ENCODE data around the gene SARM1.
A peak's percentile ranks its signal among the peaks of the same experiment; 100 is the strongest.
"Not testable (repeated sequence)": the region's sequence is repeated elsewhere in the genome, so short reads cannot be mapped to it uniquely, and the experiment has no call there.

The SARM1 gene

DNA sequence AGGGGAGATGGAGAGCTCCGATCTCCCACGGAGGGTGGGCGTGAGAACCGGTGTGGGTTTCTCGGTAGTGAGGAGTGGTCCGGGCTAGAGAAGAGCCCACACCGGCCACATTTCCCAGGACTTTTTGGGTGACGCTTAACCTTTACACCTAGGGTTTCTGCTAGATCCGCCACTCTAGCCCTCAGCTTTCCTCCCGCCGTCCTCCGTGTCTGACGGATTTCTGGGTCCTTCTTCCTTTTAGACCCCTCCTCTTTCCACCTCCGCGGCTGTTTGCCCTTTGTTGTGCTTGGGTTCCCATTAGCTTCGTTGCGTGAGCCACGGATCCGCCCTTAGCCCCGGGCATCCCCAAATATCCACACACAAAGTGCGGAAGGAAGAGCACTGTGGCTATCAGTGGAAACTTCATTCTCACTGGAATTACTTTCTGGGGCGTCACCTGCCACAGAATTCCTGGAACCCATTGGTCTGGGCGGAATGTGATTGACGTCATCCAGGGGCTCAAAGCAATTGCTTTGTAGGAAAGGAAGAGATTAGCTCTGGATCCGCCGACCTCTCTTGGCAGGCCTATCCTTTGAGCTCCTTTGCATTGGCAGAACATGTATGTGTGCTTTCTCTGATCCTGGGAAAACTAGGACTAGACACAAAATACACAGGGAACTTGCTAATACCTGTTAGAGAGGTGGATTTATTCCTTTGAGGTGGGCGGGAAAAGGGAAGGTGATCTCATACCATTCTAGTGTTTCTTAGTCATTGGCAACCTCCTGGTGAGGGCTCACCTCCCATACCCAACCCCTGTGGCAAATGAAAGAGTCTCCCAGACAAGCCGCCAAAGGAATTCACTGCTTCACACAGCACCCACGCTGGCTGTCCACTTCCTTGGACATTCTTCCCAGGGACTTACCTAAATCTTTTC is 35.3 kb upstream of the SARM1 start:
- peak overlapping the region; percentile 23 for H3K27ac Mint-ChIP-seq
- H3K36me3 Mint-ChIP-seq, result no peaks in the 10 kb centered on the region
- peaks cover 53% of the 10 kb centered on the region for H3K4me1 Mint-ChIP-seq
- peak overlapping the region; percentile 99 for H3K4me3 Mint-ChIP-seq
- H3K27me3 Mint-ChIP-seq, result no peaks in the 10 kb centered on the region
- H3K9me3 Mint-ChIP-seq, result no peaks in the 10 kb centered on the region

DNA sequence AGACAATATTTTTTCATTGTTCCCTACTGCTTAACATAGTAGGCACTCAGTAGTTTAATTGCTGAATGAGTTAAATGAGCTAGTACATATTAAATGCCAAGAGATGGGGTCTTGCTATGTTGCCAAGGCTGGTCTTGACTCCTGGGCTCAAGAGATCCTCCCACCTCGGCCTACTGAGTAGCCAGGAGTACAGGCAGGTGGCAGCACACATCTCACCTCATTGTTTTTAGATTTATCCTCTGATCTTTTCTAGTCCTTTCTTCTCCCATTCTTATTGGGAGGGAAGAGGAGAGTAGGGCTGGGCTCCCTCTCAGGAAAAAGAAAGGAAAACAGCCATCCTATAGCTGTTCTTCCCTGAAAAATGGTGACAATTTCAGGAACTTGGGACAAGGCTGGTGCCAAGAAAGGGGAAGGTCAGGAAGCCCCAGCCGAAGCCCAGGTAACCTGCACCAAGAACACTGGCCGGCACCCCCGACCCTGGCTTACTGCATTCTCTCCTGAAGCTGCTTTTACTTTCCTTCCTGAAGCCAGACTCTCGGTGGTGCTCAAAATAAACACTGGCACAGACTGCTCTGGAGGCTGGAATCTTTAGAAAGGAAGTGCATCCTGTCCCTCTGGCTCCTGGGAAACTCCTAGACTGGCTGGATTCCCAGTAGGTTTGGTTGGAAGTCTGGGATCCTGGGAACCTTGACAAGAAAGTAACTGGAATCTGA is 33.3 kb upstream of the SARM1 start:
- H3K9me3 Mint-ChIP-seq, result no peaks in the 10 kb centered on the region
- peaks cover 43% of the 10 kb centered on the region for H3K4me1 Mint-ChIP-seq
- H3K36me3 Mint-ChIP-seq, result no peaks in the 10 kb centered on the region
- no peak overlapping the region for H3K27ac Mint-ChIP-seq
- H3K27me3 Mint-ChIP-seq, result no peaks in the 10 kb centered on the region
- no peak overlapping the region for H3K4me3 Mint-ChIP-seq

DNA sequence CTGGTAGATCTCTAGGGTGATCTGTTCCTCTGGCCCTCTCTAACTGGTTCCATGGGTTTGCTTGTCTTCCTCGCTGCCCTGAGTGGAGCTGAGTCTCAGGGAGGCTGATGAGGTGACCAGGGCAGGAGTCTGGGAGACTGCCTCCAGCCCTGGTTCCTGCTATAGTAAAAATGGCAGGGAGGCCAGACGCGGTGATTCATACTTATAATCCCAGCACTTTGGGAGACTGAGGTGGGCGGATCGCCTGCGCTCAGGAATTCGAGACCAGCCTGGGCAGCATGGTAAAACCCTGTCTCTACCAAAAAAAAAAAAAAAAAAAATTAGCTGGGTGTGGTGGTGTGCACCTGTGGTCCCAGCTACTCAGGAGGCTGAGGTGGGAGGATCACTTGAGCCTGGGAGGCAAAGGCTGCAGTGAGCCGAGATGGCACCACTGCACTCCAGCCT is 32.7 kb upstream of the SARM1 start:
- peaks cover 37% of the 10 kb centered on the region for H3K4me1 Mint-ChIP-seq
- H3K4me3 Mint-ChIP-seq, H3K27ac Mint-ChIP-seq, H3K27me3 Mint-ChIP-seq, H3K9me3 Mint-ChIP-seq, H3K36me3 Mint-ChIP-seq: not testable (repeated sequence)

DNA sequence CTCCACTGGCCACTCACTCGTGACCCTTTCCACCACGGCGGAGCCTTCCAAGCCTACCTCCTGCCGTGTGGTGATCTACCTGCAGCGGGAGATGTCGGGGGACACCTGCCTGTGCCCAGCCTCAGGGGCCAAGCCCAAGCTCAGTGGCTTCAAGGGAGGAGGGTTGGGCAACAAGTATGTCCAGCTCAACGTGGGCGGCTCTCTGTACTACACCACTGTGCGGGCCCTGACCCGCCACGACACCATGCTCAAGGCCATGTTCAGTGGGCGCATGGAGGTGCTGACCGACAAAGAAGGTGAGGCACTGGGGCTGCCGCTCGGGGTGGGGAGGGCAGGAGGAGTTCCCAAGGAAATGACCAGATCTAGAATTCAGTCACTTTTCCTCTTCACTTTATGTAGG is 32.1 kb upstream of the SARM1 start:
- Mint-ChIP-seq H3K4me1 (peaks cover 31% of the 10 kb centered on the region), H3K36me3 (peaks cover 4% of the 10 kb centered on the region), H3K9me3 (no peaks in the 10 kb centered on the region), H3K27me3 (no peaks in the 10 kb centered on the region), H3K4me3 (no peak overlapping the region), H3K27ac (no peak overlapping the region)

DNA sequence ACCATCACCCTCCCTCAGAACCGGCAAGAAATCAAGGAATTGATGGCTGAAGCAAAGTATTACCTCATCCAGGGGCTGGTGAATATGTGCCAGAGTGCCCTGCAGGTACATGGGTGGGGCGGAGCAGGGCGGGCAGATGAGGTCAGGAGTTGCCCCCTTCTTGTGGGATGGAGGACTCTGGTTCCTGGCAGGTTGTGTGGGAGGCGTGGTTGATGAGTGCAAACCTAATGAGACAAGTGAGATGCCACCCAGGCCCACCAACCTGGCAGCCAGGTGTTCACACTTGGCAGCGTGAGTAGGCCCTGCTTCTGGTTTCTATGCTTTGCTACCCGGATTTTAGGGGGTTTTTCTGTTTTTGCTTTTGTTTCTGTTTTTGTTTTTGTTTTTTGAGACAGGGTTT is 31.1 kb upstream of the SARM1 start:
- H3K36me3 Mint-ChIP-seq, result peaks cover 4% of the 10 kb centered on the region
- H3K4me1 Mint-ChIP-seq, result peaks cover 26% of the 10 kb centered on the region
- no peak overlapping the region for H3K4me3 Mint-ChIP-seq
- peak overlapping the region; percentile 59 for H3K27ac Mint-ChIP-seq
- no peaks in the 10 kb centered on the region for H3K27me3 Mint-ChIP-seq
- no peaks in the 10 kb centered on the region for H3K9me3 Mint-ChIP-seq

DNA sequence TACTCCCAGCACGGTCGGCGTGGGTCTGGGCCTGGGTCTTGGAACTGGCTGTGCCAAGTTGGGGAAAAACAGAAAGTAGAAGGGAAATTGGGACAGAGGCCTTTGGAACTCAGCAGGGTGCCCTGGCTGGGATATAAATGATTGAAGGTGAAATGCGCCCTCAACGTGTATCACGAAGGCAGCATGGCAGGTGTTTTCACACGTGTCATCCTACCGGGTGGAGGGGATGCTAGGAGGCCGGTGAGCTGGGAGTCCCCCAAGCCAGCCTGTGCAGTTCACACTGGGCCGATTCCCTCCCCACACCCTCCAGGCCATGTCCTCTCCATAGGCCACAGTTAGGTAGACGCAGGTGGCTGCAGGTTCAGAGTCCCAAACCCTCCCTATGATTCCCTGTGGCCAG is 30.0 kb upstream of the SARM1 start:
- peaks cover 21% of the 10 kb centered on the region for H3K4me1 Mint-ChIP-seq
- H3K27me3 Mint-ChIP-seq, result no peaks in the 10 kb centered on the region
- no peak overlapping the region for H3K27ac Mint-ChIP-seq
- H3K36me3 Mint-ChIP-seq, result peaks cover 4% of the 10 kb centered on the region
- H3K9me3 Mint-ChIP-seq, result no peaks in the 10 kb centered on the region
- no peak overlapping the region for H3K4me3 Mint-ChIP-seq

DNA sequence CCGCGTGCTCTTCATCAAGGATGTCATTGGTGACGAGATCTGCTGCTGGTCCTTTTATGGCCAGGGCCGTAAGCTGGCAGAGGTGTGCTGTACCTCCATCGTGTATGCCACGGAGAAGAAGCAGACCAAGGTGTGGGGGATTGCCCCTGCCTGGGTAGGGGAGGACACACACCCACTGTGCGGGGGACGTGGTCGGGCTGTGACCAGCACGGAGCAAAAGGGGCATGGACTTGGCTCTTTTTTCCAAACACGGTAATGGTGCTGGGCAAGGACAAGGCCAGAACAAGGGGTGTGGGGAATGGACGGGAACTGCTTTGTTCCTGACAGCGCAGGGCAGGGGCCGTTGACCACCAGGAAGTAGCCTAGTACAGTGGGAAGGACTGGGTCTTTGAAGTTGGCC is 29.2 kb upstream of the SARM1 start:
- H3K9me3 Mint-ChIP-seq, result no peaks in the 10 kb centered on the region
- no peaks in the 10 kb centered on the region for H3K27me3 Mint-ChIP-seq
- peaks cover 13% of the 10 kb centered on the region for H3K4me1 Mint-ChIP-seq
- peak overlapping the region; percentile 8 for H3K27ac Mint-ChIP-seq
- H3K36me3 Mint-ChIP-seq, result peaks cover 4% of the 10 kb centered on the region
- H3K4me3 Mint-ChIP-seq, result no peak overlapping the region

DNA sequence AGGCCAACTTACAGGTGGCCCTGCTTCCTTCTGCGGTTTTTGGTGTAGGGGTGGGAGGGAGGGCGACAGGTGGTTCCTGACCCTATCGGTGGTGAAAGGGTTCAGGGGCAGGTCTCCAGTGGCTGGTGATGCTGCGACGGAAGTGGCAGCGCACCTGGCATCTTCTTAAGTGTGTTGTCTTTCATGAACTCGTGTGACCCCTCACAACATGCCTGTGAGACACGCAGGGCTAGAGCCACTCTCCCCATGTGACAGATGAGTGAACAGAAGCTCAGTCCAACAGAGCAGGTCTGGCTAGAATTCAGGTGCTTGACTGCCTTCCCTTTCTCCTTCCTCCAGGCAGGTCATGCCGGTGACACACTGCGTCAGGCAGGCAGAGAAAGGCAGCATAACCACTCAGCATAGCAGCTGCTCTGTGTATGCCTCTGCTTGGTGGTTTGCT is 28.0 kb upstream of the SARM1 start:
- peaks cover 6% of the 10 kb centered on the region for H3K36me3 Mint-ChIP-seq
- peaks cover 3% of the 10 kb centered on the region for H3K4me1 Mint-ChIP-seq
- no peaks in the 10 kb centered on the region for H3K9me3 Mint-ChIP-seq
- H3K4me3 Mint-ChIP-seq, result no peak overlapping the region
- H3K27ac Mint-ChIP-seq, result no peak overlapping the region
- no peaks in the 10 kb centered on the region for H3K27me3 Mint-ChIP-seq

DNA sequence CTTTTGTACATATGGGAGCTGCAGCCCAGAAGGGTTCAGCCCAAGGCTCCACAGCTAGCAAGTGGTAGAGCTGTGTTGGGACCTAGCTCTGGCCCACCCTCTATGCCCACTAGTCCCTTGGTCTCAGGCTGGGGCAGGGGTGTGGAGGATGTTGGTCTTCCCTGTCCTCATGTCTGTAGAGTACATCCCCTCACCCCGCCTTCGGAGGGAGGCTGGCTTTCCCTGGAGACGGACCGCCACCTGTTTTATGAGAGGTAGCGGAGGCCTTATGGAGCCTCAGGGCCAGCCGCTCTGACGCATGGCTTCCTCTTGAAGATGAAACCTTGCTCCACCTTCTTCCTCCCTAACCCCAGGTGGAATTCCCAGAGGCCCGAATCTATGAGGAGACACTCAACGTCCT is 27.5 kb upstream of the SARM1 start:
- Mint-ChIP-seq H3K4me3 (no peak overlapping the region), H3K27ac (no peak overlapping the region), H3K4me1 (no peaks in the 10 kb centered on the region), H3K9me3 (no peaks in the 10 kb centered on the region), H3K36me3 (peaks cover 6% of the 10 kb centered on the region), H3K27me3 (no peaks in the 10 kb centered on the region)

DNA sequence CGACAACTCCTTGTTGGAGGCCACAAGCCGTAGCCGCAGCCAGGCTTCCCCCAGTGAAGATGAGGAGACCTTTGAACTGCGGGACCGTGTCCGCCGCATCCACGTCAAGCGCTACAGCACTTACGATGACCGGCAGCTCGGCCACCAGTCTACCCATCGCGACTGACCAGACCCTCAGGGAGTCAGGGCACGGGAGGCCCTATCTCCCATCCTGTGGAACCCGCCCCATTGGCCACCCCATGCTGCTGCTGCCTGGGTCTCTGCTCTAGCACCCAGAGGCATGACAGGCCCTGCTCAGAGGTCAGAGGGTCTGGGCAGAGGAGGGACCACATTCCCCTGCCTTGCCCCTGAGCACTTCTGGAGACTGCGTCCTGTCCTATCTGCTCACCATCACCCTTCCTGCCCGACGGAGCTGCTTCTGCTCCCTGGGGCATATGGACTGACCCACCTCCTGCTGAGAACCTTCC is 27.0 kb upstream of the SARM1 start:
- H3K36me3 Mint-ChIP-seq, result peaks cover 6% of the 10 kb centered on the region
- no peak overlapping the region for H3K4me3 Mint-ChIP-seq
- H3K4me1 Mint-ChIP-seq, result no peaks in the 10 kb centered on the region
- H3K27ac Mint-ChIP-seq, result no peak overlapping the region
- H3K27me3 Mint-ChIP-seq, result no peaks in the 10 kb centered on the region
- no peaks in the 10 kb centered on the region for H3K9me3 Mint-ChIP-seq

DNA sequence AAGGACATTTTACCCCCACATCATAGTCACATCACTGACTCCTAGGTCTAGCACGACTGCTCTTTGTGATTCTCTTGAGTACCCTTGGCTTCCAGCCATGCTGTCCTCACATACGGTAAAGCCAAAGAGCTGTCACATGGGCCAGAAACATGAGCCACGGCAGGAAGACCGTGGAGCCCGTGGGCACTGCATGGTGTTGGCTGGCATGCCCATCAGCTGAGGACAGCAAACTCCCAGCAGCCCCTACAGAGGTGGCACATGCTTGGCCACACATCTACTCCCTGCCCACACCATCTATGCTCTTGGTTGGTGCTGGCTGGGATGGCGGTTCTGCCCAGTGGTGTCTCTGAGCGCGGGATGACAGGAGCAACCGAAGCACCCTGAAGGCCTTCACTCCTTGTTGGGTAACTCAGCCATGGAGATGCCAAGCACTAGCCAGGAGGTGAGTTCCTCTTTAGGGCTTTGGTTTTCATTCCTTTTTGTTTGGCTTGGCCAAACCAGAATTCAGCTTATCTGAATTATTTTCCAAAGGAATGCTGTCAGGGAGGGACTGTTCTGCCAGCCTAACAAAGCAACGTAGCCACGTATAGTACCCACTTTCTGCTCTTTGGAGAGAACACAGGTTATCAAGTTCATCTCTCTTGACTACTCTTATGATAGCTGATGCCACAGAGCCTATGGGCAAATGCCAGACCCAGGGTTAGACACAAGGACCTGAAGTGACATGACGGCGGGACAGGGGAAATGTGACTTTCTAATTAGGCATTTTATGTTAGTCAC is 25.9 kb upstream of the SARM1 start:
- H3K4me3 Mint-ChIP-seq, result no peak overlapping the region

DNA sequence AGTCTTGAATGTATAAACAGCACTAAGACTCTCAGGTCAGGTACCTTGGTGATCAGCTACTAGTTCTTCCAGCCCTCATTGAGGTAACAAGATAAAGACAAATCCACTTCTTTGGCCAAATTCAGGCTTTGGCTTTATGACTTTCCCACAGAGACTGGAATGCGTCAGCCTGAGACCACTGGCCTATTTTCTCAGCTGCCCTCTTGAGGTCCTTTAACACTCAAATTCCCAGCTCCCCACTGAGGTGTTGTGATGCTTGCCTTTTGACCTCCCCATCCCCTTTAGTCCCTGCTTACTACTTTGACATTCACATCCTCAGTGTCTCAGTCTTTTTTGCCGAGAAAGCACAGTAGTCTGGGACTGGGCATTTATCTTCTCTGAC is 25.3 kb upstream of the SARM1 start:
- Mint-ChIP-seq H3K4me3 (no peak overlapping the region), H3K27ac (peak overlapping the region; percentile 4), H3K36me3 (peaks cover 8% of the 10 kb centered on the region), H3K9me3 (no peaks in the 10 kb centered on the region), H3K4me1 (no peaks in the 10 kb centered on the region), H3K27me3 (no peaks in the 10 kb centered on the region)

More for the DNA sequence above, 25.9 kb upstream of the SARM1 start:
- Mint-ChIP-seq H3K27me3 (no peaks in the 10 kb centered on the region), H3K4me1 (no peaks in the 10 kb centered on the region), H3K27ac (no peak overlapping the region), H3K9me3 (no peaks in the 10 kb centered on the region), H3K36me3 (peaks cover 8% of the 10 kb centered on the region)

DNA sequence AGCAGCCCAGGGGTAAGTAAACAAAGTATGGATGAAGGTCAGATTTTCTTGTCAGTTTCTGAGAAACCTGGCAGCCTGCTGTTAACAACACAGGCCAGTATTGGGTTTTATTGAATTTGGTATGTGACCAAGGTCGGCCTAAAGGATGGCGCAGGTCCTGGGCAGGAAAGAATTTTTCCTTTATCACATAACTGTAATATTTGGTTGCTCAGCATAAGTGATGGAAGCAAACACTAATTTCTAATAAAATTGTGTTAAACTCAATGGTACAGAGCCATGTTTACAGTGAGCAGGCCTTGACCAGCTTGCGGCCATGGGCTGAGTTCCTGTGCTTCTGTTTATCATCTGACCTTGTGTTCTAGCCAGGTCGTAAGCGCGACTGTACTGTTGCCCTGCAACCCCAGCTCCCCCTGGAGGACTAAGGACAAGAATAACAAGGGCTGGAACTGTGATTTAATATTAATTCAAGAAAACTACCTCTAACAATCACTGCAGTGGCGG is 24.7 kb upstream of the SARM1 start:
- H3K4me3 Mint-ChIP-seq, result no peak overlapping the region
- H3K27ac Mint-ChIP-seq, result peak overlapping the region; percentile 23
- no peaks in the 10 kb centered on the region for H3K27me3 Mint-ChIP-seq
- H3K36me3 Mint-ChIP-seq, result peaks cover 8% of the 10 kb centered on the region
- H3K9me3 Mint-ChIP-seq, result no peaks in the 10 kb centered on the region
- no peaks in the 10 kb centered on the region for H3K4me1 Mint-ChIP-seq

DNA sequence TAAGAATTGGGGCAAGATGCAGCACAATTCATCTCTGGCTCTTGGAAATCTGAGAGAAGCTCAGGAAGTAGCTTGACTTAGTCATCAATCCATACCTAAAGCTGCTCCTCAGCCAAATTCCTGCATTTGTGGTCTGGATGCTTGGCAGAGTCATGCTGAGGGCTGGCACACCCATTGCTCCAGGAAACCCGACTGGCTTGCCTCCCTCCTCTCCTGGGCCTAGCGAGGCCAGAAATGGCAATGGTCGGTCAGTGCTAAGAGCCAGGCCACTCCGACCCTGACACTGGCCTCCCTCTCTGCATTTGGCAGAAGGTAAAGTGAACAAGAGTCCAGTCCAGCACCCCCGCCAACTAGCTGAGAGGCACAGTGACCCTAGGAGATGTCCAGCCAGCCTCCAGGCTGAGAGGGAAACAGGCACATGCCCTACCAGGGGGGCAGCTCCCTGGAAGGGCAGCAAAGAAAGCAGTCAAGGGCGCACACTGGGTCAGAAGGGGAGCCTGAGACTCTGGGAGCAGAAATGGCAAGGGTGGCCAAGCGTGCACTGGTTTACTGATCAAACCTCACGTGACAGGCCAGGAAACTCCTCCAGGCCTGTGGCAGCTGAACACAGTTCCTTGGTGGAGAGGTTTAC is 24.1 kb upstream of the SARM1 start:
- Mint-ChIP-seq H3K4me1 (no peaks in the 10 kb centered on the region), H3K36me3 (peaks cover 8% of the 10 kb centered on the region), H3K27me3 (no peaks in the 10 kb centered on the region)

DNA sequence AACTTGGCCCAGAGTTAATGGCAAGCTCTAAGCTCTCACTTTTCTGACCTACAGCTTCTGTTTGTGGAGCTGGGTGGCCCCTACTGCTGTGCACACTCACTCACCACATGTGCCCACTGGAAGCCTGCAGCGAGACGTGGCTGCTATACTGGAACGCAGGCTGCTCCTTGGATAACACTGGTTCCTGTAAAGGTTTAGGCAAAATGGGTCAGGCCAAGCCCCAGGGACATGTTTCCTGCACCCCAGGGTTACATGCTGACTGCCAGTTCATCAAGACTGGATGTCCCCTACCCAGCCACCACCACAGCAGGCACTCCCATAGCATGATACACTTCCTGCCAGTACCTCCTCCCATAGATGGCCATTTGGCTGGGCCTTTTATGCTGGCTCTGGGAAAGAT is 22.5 kb upstream of the SARM1 start:
- H3K9me3 Mint-ChIP-seq, result no peaks in the 10 kb centered on the region
- no peaks in the 10 kb centered on the region for H3K4me1 Mint-ChIP-seq
- peaks cover 4% of the 10 kb centered on the region for H3K36me3 Mint-ChIP-seq
- no peaks in the 10 kb centered on the region for H3K27me3 Mint-ChIP-seq
- no peak overlapping the region for H3K27ac Mint-ChIP-seq
- no peak overlapping the region for H3K4me3 Mint-ChIP-seq

More for the DNA sequence above, 24.1 kb upstream of the SARM1 start:
- Mint-ChIP-seq H3K9me3 (no peaks in the 10 kb centered on the region), H3K27ac (no peak overlapping the region), H3K4me3 (no peak overlapping the region)
